DOHH2 (cell line): Measurements from ENCODE around the gene LIAS.
"Not testable (repeated sequence)": the region's sequence is repeated elsewhere in the genome, so short reads cannot be mapped to it uniquely, and the experiment has no call there.

Source experiments
- CTCF ChIP-seq: fragments of 200-600 bp; sonication (generic); IDR thresholded peaks from one replicate; pipeline ENCODE4 v1.5.1; 2014; ENCODE audit warnings: antibody characterized with exemption, mild to moderate bottlenecking, low read depth, low read length; ENCODE audit not compliant: poor library complexity, severe bottlenecking
- EZH2phosphoT487 ChIP-seq: fragments of 200-600 bp; sonication (generic); IDR thresholded peaks from 2 replicates; pipeline ENCODE4 v1.6.1; 2017; ENCODE audit warnings: borderline replicate concordance, mild to moderate bottlenecking, antibody characterized with exemption, low read length, moderate library complexity, mixed read lengths

- not testable (repeated sequence) for TF ChIP-seq CTCF, EZH2phosphoT487
Measured at GRCh38 chr4:39502664-39503035, 43.8 kb downstream of the LIAS start.
